ENCODE measurements around the gene TINCR.

TINCR gene

GRCh38 chr19:5512715-5513114 is 55.0 kb downstream of the TINCR start:
- no peak for DNase-seq (ENCODE audit: low spot score)

Measured in AG08396 (cell line).